ENCODE results near the gene ZNF521.

DNA sequence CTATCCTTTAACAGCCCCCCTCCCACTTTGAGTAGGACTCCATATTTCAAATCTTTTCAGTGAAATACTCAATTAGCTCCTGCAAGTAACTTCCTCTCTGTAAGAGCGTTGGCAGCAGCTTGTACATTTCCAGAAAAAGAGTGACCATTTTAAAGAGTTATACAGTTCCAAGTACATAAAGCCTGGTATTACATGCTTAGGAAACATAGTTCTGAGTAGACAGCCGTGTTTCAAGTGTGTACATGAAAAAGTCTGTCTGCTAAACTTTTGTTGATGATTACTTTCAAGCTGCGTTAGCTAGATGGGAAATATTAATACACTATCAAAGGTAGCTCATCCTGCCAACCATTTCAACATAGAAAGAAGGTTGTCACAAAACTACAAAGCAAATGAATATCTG lies 112.8 kb downstream of the ZNF521 start:
- TF ChIP-seq, protein P1, sequence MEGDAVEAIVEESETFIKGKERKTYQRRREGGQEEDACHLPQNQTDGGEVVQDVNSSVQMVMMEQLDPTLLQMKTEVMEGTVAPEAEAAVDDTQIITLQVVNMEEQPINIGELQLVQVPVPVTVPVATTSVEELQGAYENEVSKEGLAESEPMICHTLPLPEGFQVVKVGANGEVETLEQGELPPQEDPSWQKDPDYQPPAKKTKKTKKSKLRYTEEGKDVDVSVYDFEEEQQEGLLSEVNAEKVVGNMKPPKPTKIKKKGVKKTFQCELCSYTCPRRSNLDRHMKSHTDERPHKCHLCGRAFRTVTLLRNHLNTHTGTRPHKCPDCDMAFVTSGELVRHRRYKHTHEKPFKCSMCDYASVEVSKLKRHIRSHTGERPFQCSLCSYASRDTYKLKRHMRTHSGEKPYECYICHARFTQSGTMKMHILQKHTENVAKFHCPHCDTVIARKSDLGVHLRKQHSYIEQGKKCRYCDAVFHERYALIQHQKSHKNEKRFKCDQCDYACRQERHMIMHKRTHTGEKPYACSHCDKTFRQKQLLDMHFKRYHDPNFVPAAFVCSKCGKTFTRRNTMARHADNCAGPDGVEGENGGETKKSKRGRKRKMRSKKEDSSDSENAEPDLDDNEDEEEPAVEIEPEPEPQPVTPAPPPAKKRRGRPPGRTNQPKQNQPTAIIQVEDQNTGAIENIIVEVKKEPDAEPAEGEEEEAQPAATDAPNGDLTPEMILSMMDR (CRISPR knock-in tag; IDR thresholded peaks at IDR 0.05), result no peak
- TF ChIP-seq, protein P2, sequence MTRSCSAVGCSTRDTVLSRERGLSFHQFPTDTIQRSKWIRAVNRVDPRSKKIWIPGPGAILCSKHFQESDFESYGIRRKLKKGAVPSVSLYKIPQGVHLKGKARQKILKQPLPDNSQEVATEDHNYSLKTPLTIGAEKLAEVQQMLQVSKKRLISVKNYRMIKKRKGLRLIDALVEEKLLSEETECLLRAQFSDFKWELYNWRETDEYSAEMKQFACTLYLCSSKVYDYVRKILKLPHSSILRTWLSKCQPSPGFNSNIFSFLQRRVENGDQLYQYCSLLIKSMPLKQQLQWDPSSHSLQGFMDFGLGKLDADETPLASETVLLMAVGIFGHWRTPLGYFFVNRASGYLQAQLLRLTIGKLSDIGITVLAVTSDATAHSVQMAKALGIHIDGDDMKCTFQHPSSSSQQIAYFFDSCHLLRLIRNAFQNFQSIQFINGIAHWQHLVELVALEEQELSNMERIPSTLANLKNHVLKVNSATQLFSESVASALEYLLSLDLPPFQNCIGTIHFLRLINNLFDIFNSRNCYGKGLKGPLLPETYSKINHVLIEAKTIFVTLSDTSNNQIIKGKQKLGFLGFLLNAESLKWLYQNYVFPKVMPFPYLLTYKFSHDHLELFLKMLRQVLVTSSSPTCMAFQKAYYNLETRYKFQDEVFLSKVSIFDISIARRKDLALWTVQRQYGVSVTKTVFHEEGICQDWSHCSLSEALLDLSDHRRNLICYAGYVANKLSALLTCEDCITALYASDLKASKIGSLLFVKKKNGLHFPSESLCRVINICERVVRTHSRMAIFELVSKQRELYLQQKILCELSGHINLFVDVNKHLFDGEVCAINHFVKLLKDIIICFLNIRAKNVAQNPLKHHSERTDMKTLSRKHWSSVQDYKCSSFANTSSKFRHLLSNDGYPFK (CRISPR knock-in tag; IDR thresholded peaks at IDR 0.05; ENCODE audit: borderline replicate concordance), result no peak
- no peak for TF ChIP-seq ZNF274 (CRISPR knock-in tag; IDR thresholded peaks at IDR 0.05)
- TF ChIP-seq TAF1 (CRISPR knock-in tag; IDR thresholded peaks at IDR 0.05), result no peak
- TF ChIP-seq GATA4 (IDR thresholded peaks at IDR 0.05; ENCODE audit: borderline replicate concordance, low read depth), result no peak
- TF ChIP-seq, protein P3, sequence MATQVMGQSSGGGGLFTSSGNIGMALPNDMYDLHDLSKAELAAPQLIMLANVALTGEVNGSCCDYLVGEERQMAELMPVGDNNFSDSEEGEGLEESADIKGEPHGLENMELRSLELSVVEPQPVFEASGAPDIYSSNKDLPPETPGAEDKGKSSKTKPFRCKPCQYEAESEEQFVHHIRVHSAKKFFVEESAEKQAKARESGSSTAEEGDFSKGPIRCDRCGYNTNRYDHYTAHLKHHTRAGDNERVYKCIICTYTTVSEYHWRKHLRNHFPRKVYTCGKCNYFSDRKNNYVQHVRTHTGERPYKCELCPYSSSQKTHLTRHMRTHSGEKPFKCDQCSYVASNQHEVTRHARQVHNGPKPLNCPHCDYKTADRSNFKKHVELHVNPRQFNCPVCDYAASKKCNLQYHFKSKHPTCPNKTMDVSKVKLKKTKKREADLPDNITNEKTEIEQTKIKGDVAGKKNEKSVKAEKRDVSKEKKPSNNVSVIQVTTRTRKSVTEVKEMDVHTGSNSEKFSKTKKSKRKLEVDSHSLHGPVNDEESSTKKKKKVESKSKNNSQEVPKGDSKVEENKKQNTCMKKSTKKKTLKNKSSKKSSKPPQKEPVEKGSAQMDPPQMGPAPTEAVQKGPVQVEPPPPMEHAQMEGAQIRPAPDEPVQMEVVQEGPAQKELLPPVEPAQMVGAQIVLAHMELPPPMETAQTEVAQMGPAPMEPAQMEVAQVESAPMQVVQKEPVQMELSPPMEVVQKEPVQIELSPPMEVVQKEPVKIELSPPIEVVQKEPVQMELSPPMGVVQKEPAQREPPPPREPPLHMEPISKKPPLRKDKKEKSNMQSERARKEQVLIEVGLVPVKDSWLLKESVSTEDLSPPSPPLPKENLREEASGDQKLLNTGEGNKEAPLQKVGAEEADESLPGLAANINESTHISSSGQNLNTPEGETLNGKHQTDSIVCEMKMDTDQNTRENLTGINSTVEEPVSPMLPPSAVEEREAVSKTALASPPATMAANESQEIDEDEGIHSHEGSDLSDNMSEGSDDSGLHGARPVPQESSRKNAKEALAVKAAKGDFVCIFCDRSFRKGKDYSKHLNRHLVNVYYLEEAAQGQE (IDR thresholded peaks at IDR 0.05; ENCODE audit: borderline replicate concordance in 1 of 2, low read depth in 1 of 2, low read length in 2 of 2), result no peak
- no peak for TF ChIP-seq MATR3 (CRISPR knock-in tag; IDR thresholded peaks at IDR 0.05)
- no peak for TF ChIP-seq GABPA (IDR thresholded peaks at IDR 0.05; ENCODE audit: low read depth, low read length)
- TF ChIP-seq GABPA (CRISPR knock-in tag; IDR thresholded peaks at IDR 0.05; ENCODE audit: low read depth), result no peak
